ENCODE results near the gene ADISSP.
"Not testable (repeated sequence)": the region's sequence is repeated elsewhere in the genome, so short reads cannot be mapped to it uniquely, and the experiment has no call there.

Gene ADISSP

DNA sequence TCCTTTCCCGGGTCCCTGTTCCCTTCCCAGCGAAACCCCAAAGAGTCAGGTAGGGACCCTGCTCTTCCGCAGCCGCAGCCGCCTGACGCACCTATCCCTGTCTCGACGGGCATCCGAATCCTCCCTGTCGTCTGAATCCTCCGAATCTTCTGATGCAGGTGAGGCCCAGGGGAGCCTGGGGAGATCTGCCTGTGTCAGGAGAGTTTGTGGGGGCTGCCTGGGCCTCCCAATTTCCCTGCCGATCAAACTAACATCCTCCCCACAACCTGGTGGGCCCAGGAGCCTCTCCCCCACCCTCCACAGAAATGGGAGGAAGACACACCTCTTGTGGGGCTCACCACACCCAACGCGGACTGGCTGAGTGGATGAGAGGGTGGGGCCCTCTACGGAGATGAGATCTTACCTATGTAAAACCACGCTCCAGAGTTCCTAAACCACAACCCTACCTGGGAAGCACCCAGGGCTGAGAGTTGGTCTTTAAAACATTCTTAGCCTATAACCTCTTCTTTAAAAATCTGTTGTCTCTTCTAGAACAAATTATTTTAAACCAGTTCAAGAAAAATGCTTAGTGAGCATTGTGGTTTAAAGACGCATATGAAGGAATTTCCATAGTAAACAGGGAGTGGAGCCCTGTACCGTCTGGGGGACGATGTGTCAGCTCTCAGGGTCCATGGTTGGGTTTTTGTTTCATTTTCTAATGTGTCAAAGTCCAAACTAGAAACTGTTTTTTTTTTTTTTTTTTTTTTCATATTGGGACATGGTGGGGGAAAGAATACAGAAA is 30.2 kb upstream of the ADISSP start:
- DNase-seq: peak; percentile 39

DNA sequence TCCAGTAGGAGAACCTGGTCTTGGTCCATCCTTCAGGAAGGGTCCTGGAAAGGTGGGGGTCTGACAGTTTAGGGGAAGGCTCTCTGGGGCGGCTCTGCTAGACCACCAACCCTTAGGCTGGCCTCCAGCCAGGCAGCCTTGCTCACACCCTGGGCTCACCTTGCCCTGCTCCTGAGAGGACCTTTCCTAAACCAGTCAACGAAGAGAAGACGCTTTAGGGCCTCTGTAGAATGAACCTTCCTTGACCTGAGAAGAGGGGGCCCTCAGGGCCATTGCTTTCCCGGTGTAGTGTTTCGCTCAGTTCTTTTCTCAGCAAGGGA is 29.6 kb upstream of the ADISSP start:
- peak; percentile 37 for DNase-seq

DNA sequence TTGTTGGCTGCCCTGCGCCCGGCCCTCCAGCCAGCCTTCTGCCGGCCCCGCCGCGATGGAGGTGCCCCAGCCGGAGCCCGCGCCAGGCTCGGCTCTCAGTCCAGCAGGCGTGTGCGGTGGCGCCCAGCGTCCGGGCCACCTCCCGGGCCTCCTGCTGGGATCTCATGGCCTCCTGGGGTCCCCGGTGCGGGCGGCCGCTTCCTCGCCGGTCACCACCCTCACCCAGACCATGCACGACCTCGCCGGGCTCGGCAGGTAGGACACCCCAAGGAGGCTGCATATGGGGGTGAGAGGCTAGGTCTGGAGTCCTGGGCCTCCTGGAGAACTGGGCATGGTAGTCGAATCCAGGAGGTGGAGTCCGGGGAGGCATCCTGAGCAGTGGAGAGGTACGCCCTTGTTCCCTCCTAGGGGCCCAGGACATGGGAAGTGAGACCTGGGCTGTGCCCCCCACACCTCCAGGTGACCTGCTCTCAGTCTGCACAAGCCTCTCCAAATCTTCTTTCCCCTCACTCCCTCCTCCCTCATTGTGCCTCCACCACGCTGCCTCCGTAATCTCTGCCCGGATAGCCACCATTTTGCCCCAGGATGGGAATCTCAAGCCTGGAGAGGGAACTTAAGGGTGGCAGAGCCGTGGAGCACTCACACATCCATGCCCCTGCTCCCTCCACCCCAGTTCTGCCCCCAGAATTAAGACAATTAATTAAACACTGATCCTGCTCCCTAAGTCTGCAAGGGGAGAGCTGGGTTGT is 29.1 kb upstream of the ADISSP start:
- no peak for DNase-seq

DNA sequence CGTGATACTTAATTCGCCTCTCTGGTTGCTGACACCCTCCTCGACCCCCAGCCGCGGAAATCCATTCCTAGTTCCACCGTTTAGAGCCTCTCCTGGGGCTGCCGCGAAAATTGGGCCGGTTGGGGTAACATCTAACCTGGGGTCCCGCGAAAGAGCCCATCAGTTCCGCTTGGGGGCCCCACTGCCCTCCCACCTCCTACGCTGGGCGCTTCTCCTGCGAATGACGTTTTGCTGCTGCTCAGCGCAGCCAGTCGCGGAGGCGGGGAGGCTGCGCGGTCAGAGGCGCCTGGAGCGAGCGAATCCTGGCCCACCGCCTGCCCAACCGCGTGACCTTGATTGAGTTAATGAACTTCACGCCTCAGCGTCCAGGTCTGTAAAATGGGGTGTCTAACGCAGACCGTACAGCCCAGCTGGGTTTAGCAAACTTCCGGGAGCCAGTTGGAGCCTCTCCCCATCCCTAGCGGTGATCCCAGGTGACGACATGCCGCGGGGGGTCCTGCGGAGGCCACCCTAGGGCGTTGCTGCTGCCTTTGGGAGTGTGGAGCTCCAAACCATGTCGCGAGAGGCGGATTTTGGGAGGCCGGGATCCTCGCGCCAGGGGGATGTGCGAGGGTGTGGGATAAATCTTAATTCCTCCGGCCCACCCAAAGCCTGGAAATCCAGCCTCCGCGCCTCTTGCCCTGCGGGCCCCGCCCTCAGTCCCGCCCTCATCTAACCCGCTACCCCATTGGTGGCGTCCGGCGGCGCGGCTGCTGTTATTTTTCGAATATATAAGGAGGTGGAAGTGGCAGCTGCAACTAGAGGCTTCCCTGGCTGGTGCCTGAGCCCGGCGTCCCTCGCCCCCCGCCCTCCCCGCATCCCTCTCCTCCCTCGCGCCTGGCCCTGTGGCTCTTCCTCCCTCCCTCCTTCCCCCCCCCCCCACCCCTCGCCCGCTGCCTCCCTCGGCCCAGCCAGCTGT is 28.2 kb upstream of the ADISSP start, which contains the start of gene CDC25B:
Gene CDC25B (plus strand): TSS at position 800 of the 958 bp plus-strand sequence. CDS start 222 bp downstream, outside the sequence.
- DNase-seq: peak; percentile 98

DNA sequence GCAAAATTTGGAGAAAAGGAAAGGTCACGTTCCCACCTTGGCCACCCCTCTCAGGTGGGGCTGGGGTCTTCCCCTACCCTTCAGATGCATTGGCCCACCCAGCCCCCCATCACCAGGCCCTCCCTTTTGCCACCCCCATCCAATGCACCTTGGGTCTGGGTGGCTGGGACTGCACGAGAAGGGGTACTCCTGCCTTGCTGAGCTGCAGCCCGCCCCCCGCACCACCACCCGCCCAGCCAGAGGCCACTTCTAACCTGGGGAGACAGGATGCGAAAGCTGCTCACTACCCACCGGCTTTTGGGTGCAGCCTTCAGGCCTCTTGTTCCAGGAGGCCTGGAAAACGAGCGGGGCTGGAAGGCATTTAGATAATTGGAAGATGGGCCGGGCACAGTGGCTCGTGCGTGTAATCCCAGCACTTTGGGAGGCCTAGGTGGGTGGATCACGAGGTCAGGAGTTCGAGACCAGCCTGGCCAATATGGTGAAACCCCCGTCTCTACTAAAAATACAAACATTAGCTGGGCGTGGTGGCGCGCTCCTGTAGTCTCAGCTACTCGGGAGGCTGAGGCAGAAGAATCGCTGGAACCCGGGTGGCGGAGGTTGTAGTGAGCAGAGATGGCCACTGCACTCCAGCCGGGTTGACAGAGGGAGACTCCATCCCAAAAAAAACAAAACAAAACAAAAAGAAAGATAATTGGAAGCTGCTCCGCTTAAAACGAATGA is 27.3 kb upstream of the ADISSP start:
- no peak for DNase-seq

DNA sequence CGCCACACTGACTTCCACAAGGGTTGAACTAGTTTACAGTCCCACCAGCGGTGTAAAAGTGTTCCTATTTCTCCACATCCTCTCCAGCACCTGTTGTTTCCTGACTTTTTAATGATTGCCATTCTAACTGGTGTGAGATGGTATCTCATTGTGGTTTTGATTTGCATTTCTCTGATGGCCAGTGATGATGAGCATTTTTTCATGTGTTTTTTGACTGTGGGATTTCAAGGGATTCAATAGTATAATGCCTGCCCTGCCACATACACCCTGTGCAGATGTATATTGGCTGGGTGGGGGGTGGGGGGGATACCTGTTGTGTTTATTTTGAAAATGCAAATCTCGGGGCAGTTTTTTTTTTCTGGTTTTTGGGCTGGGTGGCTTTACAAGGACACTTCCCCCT is 26.6 kb upstream of the ADISSP start:
- DNase-seq: not testable (repeated sequence)

DNA sequence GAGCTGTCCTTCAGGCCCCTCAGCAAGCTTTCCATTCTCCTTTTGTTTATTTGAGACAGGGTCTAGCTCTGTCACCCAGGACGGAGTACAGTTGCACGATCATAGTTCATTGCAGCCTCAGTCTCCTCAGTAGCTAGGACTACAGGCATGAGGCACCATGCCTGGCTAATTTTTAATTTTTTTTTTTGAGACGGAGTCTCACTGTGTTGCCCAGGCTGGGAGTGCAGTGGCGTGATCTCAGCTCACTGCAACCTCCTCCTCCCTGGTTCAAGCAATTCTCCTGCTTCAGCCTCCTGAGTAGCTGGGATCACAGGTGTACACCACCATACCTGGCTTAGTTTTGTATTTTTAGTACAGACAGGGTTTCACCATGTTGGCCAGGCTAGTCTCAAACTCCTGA is 21.6 kb upstream of the ADISSP start:
- DNase-seq: not testable (repeated sequence)

DNA sequence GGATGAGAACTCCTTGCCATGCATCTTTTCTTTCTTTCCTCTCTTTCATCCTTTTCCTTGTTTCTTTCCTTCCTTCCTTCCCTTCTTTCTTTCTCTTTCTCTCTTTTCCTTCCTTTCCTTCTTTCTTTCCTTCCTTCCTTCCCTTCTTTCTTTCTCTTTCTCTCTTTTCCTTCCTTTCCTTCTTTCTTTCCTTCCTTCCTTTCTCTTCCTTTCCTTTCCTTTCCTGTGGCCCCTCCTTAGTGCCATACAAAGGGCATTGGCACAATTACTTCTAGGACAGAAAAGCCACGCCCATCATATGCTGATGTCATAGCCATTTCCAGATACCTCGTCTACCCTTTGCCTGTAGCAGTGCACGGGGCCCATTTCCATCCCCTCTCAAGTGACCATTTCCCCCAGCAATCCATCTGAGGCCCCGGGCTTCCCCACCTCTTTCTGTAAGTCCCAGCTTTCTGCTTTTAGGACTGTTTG is 21.2 kb upstream of the ADISSP start:
- peak; percentile 57 for DNase-seq

DNA sequence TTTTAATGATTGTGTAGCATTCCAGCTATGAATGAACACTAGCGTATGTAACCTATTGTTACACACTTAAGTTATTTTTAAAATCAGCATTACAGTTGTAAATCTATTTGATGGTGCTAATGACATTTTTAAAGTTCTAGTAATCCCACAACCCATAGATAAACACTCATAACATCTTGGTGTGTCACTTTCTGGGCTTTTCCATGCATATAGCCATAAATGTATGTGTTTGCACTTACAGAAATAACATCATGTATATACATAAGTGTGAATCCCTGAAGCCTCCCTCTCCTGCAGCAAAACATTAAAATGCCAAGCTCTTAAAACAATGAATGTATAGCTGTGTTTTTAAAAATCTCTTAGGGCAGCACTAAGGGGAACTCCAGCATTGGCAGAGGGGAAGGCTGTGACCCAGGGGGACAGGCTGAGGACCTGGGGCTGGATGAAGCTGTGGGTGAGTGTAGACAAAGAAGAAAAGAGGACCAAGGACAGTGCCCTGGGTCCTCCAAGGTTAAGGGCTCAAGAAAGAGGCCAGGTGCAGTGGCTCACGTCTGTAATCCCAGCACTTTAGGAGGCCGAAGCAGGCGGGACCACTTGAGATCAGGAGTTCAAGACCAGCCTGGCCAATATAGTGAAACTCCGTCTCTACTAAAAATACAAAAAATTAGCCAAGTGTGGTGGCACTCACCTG is 19.9 kb upstream of the ADISSP start:
- DNase-seq: no peak

DNA sequence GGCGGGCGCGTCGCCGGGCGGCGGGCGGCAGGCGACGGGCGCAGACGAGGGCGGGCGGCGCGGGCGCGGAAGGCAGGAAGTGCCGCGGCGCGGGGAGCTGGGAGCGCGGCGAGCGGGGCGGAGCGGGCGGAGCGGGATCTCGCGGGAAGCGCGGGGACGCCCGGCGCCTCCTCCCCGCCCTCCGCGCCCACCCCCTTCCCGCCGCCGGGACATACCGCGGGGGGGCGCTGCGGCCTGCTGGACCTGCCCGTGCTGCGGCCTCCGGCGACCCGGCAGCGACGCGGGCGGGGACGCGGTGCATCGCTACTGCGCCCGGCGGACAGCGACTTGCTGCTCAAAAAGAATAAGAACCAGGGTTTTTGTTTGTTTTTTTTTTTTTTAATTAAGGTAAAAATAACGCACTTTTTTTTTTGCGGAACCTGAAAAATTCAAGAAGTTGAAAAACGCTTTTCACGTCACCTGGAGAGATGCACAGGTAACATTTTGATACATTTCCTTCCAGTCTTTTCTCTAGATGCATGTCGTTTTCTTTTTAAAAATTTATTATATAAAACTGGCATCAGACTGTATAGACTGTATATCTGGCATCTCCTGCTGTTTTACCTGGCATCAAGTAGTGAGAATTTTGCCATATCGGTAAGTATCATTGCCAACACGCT is 19.2 kb upstream of the ADISSP start, which contains the start of gene CENPB:
Gene CENPB (minus strand): TSS at position 76 of the 659 bp plus-strand sequence. CDS start 257 bp downstream, outside the sequence.
- peak; percentile 96 for DNase-seq

DNA sequence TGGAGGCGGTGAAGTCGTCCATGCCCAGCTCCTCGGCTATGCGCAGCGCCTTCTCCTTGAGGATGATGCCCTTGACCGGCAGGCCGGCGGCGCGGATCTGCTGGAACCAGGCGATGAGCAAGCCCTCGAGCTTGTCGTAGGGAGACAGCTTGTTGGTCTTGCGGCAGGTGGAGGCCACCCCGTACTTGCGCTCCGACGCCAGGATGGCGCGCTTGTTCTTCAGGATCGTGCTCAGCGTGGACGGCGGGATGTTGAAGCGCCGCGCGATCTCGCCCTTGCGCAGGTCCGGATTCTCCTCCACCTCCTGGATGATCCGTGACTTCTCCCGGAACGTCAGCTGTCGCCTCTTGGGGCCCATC is 18.6 kb upstream of the ADISSP start:
- peak; percentile 75 for DNase-seq

DNA sequence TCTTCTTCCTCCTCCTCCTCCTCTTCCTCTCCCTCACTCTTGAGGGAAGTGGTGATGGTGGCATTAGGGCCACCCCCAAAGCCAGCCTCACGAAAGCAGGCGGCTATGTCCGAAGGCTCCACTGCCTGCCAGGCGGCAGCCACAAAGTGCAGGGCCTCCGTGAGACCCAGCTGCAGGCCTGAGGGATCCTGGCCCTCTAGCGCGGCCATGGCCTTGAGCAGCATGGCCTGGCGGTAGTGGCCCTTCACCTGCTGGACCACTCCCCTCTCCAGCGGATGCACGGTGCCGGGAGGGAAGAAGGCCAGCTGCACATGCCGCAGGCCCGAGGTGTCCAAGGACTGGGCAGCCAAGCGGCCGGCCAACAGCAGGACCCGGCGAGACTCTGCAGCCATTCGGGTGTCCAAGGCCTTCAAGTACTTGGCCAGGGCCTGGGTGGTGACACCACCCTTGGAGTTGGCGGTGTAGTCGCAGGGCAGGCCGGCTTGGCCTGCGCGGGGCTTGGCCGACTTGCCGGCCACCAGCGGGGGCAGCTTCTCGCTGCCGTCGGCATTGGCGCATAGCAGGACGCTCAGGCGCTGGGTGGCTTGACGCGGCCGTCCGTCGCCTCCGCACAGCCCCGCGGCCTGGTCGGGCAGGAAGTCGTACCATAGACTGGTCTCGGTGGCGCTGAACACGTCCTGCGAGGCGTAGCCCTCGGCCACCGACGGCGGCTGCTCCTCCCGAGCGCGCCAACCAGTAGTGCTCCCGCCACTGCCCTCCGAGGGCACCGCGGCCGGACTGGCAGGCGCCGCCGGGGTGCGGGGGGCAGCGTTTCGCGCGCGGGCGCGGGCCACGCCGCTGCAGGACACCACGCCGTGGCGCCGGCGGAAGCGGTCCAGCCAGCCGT is 17.9 kb upstream of the ADISSP start:
- DNase-seq: peak; percentile 74

DNA sequence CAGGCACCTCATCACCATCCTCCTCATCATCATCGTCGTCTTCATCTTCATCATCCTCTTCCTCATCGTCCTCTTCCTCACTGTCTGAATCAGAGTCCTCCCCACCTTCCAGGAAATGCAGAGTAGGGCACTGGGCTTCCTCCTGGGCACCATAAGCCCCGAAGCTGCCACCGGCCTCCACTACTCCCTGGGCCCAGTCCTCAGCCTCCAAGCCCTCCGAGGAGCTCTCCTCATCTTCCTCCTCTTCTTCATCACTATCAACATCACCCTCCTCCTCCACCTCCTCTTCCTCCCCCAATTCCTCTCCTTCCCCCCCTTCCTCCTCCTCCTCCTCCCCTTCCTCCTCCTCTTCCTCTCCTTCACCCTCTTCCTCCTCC is 17.3 kb upstream of the ADISSP start:
- no peak for DNase-seq

DNA sequence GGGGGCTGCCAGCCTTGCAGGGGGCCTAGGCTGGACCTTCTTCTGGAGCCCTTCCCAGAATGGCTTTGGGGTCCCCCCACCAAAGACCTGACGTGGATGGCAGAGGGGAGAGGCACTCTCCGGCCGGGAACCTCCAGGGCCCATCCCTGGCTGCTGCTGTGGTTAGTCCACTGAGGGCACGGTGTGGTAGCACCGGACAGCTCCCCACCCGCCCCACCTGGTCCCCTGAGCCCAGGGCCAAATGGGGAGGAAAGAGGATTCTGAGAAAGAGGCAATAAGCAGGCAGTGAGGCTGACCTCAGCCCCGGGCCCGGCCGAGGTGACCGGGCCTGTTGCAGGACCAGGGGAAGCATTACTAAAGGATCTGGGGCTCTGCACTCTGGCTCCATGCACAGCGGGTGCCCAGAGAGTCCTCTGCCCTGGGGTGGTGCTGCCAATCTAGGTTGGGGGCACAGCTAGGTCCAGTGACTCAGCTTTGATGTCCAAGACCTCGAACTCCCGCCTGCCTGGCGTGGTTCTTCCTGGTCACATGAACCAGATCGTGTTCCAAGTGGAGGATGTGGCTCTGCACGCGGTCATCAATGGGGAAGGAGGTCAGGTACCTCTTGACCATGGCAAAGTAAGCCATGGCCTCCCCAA is 16.8 kb upstream of the ADISSP start:
- no peak for DNase-seq

DNA sequence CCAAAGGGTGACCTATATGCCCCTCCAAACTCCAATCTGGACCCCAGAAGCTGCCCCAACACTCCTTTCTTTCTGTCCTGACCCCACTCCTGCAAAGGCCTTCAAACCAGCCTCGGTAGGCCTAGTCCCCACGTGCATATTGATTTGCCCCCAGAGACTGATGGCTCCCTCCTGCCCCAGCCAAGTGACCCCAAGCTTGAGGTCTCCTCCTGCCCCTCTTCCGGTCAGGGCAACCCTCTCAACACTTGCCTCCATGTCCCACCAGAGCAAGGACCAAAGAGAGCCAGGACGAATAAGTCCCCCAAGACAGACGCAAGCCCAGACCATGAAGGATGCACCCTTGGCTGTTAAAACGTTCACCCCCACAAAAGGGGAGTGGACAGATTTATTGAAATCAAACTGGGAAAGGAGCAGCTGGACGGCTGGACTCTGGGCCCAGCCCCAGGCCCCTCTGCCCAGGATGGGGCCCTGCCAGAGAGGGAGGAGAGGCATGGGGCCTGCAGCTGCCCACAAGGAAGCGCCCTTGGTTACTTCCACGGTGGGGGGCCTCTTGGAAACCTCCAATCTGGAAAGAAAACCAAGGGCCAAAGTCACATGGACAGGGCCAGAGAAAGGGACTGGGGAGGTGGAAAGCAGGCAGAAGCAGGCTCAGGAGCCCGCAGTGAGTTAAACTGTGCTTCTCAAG is 16.1 kb upstream of the ADISSP start:
- peak; percentile 24 for DNase-seq

DNA sequence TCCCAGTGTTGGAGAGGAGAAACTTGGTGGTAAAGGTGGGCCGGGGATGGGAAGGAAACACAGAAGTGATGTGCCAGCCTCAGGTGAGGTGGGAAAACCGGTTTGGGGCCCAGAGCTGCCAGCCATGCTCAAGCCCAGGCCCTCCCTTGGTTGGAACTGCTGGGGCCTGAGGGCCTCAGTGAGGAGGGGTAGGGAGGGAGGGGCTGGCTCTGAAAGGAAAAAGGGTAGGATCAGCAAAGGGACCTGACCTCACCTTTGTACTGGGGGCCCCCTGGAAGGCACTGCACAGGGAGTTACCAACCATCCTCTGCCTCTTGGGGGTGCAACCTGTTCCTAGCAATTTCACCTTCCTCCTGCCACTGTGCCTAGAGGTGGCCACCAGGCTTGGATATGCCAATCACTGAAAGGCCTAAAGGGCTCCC is 15.5 kb upstream of the ADISSP start:
- DNase-seq: no peak

DNA sequence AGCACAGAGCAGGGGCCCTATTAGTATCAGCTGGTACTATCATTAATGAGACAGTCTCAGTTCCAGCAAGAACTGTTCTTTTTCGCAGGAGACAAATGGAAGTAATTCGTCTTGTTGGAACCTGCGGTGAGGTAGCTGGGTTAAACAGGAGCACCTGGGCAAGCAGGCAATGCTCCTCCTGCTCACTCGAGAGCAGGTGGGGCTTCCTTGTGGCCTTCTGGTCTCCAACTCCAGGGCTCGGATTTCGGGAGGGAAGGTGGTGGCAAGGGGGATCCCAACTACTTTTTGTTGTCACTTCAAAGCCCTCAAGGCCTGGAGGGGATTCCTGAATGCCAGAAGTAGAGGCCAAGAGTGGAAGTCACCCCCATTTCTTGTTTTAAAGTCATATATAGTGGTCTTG is 15.0 kb upstream of the ADISSP start:
- peak; percentile 48 for DNase-seq

DNA sequence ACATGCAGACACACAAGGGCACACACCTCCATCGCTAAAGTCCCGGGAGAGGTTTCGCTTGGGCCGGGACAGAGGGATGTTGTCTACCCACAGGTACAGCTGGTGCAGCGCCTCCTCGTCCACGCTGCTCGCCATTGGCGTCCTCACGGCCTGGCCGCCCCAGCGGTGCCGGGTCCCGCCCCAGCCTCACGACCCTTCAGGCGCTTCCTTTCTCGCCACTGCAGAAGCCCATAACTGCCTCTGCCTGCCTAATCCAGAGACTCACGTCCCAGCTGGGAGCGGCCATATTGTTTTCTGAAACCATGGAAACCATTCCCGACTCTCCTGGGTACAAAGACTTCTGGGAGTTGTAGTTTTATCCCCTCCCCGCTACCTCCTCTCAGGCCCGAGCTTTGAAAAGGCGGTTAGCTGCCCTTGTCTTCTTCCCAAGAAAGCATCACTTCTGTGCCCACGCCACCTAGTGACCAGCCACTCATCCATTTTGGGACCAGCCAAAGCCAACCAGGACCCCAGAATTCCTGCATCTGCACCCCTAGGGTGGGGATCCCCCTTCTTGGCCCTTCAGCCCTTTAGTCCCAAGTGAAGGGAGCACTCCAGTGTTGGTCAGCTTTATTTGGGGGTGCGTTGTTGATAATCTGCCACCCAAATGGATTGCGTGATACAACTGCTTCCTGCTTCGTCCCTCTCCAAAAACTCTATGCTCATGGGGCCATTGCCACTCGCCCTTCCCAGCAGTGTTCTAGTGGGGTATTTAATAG is 13.8 kb upstream of the ADISSP start, which contains the start of gene SPEF1:
Gene SPEF1 (minus strand): TSS at position 296 of the 758 bp plus-strand sequence. CDS start 161 bp downstream, at position 135.
- DNase-seq: peak; percentile 97
